Left ventricle myocardium inferior (tissue), 1 donor: ENCODE measurements around the gene ATP11A. TPM values are rescaled to one million over a fixed set of nuclear protein-coding genes. Genes with fewer than 3 reads are reported as not detected.

Source experiments
- DNase-seq: peaks from one replicate; pipeline ENCODE4 v3.0.0-alpha.2; 2020
- H3K27ac ChIP-seq: fragments of 200-600 bp; replicated peaks from 2 replicates; pipeline ENCODE4 v1.8.0; 2021
- H3K27me3 ChIP-seq: fragments of 200-600 bp; 2 replicates; pipeline ENCODE4 v1.8.0; 2021; ENCODE audit warnings: low read depth
- H3K36me3 ChIP-seq: fragments of 200-600 bp; 2 replicates; pipeline ENCODE4 v1.8.0; 2021
- H3K4me1 ChIP-seq: fragments of 200-600 bp; 2 replicates; pipeline ENCODE4 v1.8.0; 2021
- H3K4me3 ChIP-seq: fragments of 200-600 bp; 2 replicates; pipeline ENCODE4 v1.8.0; 2021; ENCODE audit warnings: mild to moderate bottlenecking, moderate library complexity
- H3K9me3 ChIP-seq: fragments of 200-600 bp; replicated peaks from 2 replicates; pipeline ENCODE4 v1.8.0; 2021
- intact Hi-C: fragments of 100-400 bp; cut with micrococcal nuclease; formaldehyde crosslinking; loops from one replicate; pipeline ENCODE4 v1.11.0; 2022
- total RNA-seq: library from RNA; stranded (reverse); fragmentation: NEBNext Ultra II Directional; extraction: Animal tissue kit (Norgen Biotek cat#: 25700); gene quantifications from one replicate; pipeline ENCODE4 v1.2.1, GENCODE V29; 2021
- TF ChIP-seq, protein P1 (sequence below): fragments of 200-600 bp; IDR thresholded peaks from 2 replicates; pipeline ENCODE4 v1.8.0; 2021; ENCODE audit warnings: antibody characterized with exemption, mild to moderate bottlenecking, borderline replicate concordance
- donor health status: DM: no; HTN: yes; CAD: no; lungs with severe emphysema.

The ATP11A gene
- total RNA-seq, 1 donor from 2014 or later, result 106 TPM

DNA sequence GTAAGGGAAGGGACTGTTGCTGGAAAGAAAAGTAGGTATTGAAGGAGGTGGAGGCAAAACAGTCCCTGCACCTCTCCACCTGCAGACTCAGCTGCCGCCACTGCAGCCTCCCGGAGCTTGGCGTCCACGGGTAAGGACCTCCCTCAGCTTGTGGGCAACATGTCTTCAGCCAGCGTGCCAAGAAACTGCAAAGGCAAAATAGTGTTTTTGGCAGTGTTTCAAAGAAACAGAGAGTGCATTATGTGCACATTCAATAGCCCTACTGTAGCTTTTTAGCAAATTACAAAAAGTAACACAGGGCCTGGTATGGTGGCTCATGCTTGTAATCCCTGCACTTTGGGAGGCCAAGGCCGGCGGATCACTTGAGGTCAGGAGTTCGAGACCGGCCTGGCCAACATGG is 57.4 kb downstream of the ATP11A start:
- Histone ChIP-seq H3K9me3 (no peaks in the 10 kb centered on the region), H3K4me3 (no peak overlapping the region), H3K4me1 (peaks cover 48% of the 10 kb centered on the region), H3K36me3 (no peaks in the 10 kb centered on the region), H3K27me3 (no peaks in the 10 kb centered on the region), H3K27ac (no peak overlapping the region)
- intact Hi-C loops, result no loop called here
- no peak for DNase-seq
- TF ChIP-seq, protein P1, sequence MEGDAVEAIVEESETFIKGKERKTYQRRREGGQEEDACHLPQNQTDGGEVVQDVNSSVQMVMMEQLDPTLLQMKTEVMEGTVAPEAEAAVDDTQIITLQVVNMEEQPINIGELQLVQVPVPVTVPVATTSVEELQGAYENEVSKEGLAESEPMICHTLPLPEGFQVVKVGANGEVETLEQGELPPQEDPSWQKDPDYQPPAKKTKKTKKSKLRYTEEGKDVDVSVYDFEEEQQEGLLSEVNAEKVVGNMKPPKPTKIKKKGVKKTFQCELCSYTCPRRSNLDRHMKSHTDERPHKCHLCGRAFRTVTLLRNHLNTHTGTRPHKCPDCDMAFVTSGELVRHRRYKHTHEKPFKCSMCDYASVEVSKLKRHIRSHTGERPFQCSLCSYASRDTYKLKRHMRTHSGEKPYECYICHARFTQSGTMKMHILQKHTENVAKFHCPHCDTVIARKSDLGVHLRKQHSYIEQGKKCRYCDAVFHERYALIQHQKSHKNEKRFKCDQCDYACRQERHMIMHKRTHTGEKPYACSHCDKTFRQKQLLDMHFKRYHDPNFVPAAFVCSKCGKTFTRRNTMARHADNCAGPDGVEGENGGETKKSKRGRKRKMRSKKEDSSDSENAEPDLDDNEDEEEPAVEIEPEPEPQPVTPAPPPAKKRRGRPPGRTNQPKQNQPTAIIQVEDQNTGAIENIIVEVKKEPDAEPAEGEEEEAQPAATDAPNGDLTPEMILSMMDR, result no peak

DNA sequence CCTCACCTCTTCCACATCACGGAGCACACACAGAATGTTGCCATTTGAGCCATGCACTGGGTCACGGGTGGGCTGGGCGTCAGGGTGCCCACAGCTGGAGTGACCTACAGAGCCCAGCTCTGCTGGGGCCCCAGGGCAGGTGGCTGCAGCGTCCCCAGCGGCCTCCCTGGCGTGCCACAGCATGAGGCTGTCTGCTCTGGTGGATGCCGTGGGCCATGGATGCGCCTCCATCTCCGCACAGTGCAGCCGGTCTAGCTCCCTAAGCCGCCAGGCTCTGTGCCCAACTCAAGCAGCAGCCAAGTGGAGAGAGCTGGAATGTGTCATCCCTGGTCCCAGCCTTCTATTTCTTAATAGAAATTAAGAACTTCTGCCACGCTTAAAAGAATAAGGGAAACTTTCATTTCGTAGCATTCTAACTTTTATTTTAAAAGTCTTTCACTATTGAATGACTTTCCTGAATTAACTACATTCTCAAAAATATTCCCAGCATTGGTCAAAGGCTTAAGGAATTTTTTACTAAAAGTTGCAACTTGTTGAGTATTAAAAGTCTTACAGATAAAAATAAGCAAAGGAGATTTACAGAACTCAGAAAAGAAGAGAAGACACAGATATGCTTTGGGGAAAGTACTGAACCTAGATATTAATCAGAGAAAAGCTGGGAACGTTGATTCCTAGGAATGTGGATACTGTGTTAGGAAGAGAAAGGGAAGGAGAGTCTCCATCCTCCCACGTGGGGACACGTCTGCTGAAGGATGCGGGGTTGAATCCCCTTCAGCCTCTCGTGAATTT is 59.3 kb downstream of the ATP11A start:
- DNase-seq, result peak; percentile 74
- peak overlapping the region; percentile 56 for H3K27ac ChIP-seq
- intact Hi-C loops, result no loop called here
- no peaks in the 10 kb centered on the region for H3K9me3 ChIP-seq
- H3K27me3 ChIP-seq, result no peaks in the 10 kb centered on the region
- H3K36me3 ChIP-seq, result no peaks in the 10 kb centered on the region
- no peak overlapping the region for H3K4me3 ChIP-seq
- H3K4me1 ChIP-seq, result peaks cover 51% of the 10 kb centered on the region
- TF ChIP-seq, protein P1, result peak; percentile 33

DNA sequence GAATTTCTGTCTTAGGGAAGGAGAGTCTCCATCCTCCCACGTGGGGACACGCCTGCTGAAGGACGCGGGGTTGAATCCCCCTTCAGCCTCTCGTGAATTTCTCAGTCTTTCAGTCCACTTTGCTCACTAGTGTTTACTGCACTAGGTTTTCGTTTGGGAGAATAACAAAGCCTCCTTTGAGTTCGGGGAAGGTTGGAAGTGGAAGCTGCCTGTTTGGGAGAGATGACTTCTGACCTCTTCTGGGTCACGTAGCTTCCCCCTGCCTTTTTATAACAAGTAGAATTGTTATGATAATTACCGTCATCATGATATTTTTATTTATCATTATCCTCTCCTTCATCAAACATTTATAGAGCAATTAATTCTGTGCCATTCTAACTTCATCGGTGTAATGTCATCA is 60.7 kb downstream of the ATP11A start:
- Histone ChIP-seq H3K4me3 (no peak overlapping the region), H3K27ac (no peak overlapping the region), H3K4me1 (peaks cover 43% of the 10 kb centered on the region), H3K27me3 (no peaks in the 10 kb centered on the region), H3K36me3 (no peaks in the 10 kb centered on the region), H3K9me3 (no peaks in the 10 kb centered on the region)
- TF ChIP-seq, protein P1, result no peak
- DNase-seq, result no peak
- intact Hi-C loops, result no loop called here

DNA sequence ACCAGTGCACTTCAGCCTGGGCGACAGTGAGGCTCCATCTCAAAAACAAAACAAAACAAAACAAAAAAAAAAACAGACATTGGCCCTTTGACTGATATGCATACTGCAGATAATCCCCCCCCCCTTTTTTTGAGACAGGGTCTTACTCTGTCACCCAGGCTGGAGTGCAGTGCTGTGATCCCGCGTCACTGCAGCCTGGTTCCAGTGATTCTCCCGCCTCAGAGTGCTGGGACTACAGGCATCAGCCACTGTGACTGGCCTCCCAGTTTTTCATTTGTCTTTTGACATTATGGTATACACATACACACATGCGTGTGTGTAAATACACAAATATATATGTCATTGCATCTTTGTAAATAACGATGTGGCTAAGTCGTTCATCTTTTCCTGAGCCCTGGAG is 61.8 kb downstream of the ATP11A start:
- Histone ChIP-seq H3K27ac (no peak overlapping the region), H3K36me3 (no peaks in the 10 kb centered on the region), H3K4me3 (no peak overlapping the region), H3K4me1 (peaks cover 49% of the 10 kb centered on the region), H3K27me3 (no peaks in the 10 kb centered on the region), H3K9me3 (peaks cover 5% of the 10 kb centered on the region)
- intact Hi-C loops, result no loop called here
- no peak for DNase-seq
- TF ChIP-seq, protein P1, result no peak

DNA sequence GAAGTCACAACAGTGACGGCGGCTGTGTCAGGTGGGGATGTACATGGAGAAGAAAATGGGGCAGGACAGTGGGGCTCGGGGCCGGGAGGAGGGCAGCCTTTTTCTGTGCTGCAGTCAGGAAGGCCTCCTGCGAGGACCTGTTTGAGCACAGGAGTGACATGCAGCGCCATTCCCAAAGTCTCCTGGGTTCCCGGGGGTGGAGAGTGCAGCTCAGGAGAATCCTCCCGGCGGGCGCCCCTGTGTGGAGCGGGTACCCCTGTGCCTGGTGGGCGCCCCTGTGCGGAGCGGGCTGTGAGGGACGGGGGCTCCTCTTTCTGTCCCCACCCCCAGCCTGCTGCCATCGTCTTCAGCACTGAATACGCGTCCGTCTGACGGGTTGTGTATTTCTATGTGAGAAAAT is 62.4 kb downstream of the ATP11A start:
- no peak for DNase-seq
- Histone ChIP-seq H3K4me3 (no peak overlapping the region), H3K4me1 (peaks cover 50% of the 10 kb centered on the region), H3K36me3 (no peaks in the 10 kb centered on the region), H3K27ac (no peak overlapping the region), H3K9me3 (peaks cover 5% of the 10 kb centered on the region), H3K27me3 (no peaks in the 10 kb centered on the region)
- intact Hi-C loops, result no loop called here
- TF ChIP-seq, protein P1, result no peak
